Loucy (cell line): ENCODE results near the gene GPC5.

Experiments used
- CTCF ChIP-seq: fragments of 200-600 bp; sonication (generic); conservative IDR thresholded peaks from 2 replicates; pipeline ENCODE4 v1.5.1; 2014; ENCODE audit warnings: mild to moderate bottlenecking, antibody characterized with exemption, low read length
- EZH2phosphoT487 ChIP-seq: fragments of 200-600 bp; IDR thresholded peaks from 2 replicates; pipeline ENCODE4 v1.6.1; 2018; ENCODE audit warnings: antibody characterized with exemption, mild to moderate bottlenecking, moderate library complexity, borderline replicate concordance

DNA sequence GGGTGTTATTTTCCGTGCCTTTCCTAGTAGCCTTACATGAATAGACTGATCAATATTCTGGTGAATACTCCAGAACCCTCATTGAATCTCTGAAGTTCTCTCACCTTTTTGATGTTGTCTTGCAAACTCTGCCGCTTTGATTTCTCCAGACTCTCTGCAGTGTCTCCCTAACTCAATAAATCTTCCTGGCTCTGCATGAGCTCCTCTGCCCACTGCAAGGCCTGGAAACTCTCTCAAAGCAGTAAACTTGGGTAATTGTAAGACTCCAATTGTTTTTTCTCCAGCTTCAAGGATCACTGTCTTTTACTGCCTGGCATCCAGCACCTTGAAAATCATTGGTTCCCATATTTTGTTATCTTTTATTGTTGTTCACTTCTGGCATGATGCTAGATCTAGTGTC lies 198.4 kb downstream of the GPC5 start:
- no peak for TF ChIP-seq CTCF
- TF ChIP-seq EZH2phosphoT487, result no peak
